Endometrial microvascular endothelial cells (primary cell): ENCODE measurements around the gene APOBEC3A. TPM values are rescaled to one million over a fixed set of nuclear protein-coding genes. Genes with fewer than 3 reads are reported as not detected.
"Not testable (repeated sequence)": the region's sequence is repeated elsewhere in the genome, so short reads cannot be mapped to it uniquely, and the experiment has no call there.

Experiments used
- in situ Hi-C: cut with HindIII; loops from 2 replicates; pipeline ENCODE4 v1.10.0; 2017; ENCODE audit warnings: low sequenced_read_pairs, low pct_unique_long_range_greater_than_20kb; ENCODE audit errors: inconsistent ontology term
- total RNA-seq: library from RNA; depleted of rRNA; stranded (reverse); fragments of >200 nt; gene quantifications from one replicate; pipeline ENCODE4 v1.2.3, GENCODE V29; 2015; ENCODE audit errors: inconsistent ontology term

APOBEC3A gene
- total RNA-seq, 1 donor from 2014 or later: not detected

GRCh38 chr22:38940811-38941384 is 16.5 kb upstream of the APOBEC3A start:
- in situ Hi-C loops: no loop called here

- in situ Hi-C loops: no loop called here
Measured at GRCh38 chr22:38941488-38941987, 15.9 kb upstream of the APOBEC3A start.

DNA sequence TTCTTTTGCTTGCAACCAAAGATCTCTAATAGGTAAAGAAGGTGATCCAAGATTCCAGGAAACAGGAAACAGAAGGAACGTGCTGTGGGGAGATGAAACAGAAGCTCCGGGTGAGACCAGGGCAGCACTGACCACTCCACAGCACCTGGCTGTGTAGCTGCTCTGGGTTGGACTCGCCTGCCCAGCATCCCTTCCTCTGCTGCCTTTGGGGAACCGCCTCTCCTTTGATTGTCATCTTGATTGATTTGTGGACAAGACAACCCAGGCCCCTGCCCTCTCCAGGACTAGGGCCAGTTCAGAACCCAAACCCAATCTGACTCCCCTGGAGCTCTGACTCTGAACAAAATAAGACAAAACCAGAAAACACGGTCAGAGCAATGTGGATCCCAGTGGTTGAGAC is 14.7 kb upstream of the APOBEC3A start:
- in situ Hi-C loops: no loop called here

DNA sequence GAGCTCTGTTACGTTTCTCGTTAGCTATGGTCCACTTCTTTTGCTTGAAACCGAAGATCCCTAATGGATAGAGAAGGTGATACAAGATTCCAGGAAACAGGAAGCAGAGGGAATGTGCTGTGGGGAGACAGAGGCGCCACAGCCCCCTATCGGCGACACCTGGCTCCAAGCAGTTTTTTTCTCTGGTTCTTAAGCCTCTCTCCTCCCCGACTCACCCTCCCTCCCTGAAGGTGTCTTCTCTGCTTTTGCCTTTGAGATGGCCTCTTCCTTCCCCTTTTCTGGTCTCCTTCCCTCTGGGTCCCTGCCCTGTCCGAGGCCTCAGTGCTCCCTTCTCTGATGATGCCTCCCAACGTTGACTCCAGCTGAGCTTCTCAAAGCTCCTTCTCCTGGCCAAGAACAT is 14.2 kb upstream of the APOBEC3A start:
- in situ Hi-C loops: no loop called here

- in situ Hi-C loops: no loop called here
Measured at GRCh38 chr22:38943882-38944281, 13.5 kb upstream of the APOBEC3A start.

DNA sequence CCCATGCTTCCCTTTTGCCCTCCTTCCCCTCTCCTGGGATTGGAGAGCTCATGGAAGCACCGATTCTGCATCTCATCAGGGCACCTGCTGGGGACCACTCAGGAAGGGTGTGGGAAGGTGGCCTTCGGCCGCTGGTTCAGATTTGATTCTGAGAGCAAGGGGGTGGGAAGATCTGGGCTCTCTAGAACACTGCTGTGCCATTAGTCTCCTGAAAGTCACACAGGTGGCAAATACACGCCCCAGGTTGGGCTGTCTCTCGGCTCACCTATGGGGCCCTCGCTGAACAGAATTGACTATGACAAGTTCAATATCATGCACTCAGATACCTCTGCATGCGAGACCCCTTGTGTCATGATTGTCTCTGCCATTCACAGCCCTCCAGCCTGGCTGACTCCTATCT is 12.8 kb upstream of the APOBEC3A start:
- in situ Hi-C loops: no loop called here

DNA sequence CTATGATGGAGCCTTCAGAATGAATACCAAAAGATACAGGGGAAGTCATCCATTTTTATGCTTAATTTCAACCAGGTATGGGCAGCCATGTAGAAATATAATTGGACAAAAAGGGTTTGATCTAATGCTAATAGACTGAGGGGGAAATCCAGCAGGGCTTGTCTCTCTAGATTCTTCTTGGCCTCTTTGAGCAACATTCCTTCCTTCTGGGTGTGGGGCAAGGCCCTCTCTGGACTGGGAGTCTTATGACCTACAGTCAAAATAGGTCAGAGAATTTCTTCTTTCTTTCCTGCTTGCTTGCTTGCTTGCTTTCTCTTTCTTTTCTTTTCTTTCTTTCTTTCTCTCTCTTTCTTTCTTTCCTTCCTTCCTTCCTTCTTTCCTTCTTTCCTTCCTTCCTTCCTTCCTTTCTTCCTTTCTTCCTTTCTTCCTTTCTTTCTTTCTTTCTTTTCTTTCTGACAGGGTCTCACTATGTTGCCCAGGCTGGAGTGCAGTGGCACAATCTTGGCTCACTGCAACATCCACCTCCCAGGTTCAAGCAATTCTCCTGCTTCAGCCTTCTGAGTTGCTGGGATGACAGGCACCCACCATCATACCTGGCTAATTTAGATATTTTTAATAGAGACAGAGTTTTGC is 11.6 kb upstream of the APOBEC3A start:
- in situ Hi-C loops: not testable (repeated sequence)

DNA sequence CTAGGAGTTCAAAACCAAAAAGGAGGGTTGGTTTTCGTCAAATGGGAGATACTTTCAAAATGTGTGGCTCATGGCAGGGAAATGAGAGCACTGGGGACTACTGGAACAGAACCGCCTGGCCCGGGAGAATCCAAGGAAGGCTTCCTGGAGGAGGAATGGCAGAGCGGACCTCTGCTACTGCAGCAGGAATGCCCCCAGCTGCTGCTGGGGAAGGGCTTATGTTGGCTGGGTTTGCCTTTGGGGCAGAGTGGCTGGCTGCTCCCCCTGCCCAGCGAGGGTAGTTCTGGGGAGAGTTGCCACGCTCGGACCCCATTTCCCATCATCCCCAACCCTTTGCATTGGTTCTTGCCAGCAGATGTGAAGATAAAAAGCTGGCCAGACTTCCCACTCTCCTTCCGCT is 10.6 kb upstream of the APOBEC3A start:
- in situ Hi-C loops: no loop called here

DNA sequence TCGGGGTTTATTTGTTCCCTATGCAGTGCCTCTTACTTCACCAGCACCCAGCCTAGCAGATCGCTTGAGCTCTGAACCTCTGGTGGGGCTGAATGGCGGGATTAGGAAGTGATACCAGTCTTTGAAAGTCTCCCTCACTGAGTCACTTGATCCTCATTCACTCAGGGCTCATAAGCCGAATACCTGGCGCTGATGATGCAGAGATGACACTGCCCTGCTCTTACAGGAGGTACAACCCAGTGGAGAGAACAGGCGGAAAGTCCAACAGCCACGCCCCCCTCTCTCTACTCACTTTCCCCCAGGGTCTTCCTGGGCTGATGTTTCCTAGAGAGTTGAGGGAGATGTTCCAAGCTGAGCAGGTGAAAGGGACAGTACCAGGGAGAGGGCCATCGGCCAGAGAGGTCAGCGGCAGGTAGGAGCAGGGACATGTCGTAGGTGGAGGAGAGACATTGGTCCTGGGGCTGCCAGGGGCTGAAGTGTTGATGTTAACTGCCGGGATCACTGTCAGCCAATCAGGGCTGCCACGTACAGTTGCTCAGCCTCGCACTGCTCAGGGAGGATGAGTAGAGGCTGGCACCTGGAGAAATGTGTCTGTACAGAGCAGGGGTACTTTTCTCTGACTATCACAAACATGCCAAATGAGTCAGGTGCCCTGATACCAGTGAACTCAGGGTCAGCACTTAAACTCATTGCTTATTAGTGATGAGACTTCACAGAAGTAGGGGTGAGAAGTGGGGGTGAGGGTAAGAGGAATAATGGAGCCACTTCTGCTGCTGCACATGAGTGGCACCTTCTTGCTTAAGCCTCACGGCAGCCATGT is 9.9 kb upstream of the APOBEC3A start:
- in situ Hi-C loops: no loop called here

DNA sequence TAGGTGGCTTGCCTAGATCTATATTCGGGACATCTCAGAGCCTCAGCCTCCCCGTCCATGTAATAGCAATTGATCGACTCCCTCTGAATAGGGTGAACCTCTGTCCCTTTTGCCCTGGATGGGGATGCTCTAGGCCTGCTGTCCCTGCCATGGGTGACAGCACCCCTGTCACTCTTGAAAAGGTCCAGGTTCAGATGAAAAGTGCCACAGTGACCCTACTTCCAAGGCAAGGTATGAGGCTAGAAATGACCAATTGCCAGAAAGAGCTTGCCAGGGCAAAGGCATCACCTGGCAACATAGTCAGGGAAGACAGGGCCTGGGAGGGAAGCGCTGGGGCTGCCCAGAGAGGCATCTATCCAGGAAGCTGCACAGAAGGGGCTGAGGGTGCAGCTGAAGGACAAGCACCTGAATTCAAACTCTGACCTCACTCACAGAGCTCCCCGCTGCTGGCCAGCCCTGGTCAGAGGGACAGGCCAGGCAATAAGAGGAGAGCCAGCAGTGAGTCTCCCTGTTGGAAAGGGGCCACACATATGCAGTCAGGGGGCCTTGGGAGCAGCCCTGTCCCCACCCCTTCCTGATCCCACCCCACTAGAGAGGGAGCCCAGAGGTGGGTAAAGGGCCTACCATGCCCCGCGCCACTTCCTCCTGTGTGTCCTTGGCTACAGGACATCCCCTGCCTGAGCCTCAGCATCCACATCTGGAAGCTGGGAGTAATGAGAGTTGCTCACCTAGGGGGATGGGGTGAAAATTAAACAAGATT is 9.0 kb upstream of the APOBEC3A start:
- in situ Hi-C loops: no loop called here

GRCh38 chr22:38949889-38950405 is 7.5 kb upstream of the APOBEC3A start:
- in situ Hi-C loops: no loop called here

DNA sequence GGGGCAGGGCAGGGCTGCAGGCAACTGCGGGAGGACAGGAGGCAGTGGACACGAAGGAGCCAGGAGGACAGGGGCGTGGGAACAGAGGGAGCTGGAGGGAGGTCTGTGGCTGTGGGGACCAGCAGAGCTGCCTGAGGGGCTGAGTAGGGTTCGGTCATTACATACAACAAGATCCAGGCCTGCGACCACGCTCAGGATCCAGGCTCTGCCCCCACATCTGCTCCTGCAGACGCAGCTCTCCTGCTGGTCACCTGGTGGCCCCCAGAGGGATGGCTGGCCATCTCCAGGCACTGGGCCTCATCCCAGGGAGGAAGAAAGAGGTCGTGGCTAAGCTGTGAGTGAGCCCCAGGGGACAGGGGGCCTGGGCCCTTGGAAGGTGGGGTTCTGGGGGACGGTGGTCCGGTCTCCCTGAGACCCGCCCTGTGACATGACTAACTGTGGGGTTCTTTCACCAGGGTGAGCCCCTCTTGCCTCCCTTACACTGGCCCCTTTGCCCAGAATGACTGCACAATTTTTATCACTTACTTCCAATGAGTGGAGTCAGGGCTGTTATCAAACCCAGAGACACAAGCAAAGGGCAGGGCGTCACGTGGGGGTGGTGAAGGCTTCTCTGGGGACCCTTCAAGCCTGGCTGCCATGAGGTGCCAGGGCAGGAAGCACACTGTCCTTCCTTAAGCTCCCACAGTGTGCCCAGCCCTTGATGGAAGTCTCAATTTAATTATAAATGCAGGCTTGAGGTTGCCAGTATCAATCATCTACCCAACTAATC is 6.7 kb upstream of the APOBEC3A start:
- in situ Hi-C loops: no loop called here

GRCh38 chr22:38951734-38952133 is 5.7 kb upstream of the APOBEC3A start:
- in situ Hi-C loops: no loop called here

GRCh38 chr22:38952281-38952993 is 5.0 kb upstream of the APOBEC3A start:
- in situ Hi-C loops: no loop called here

GRCh38 chr22:38953091-38953490 is 4.3 kb upstream of the APOBEC3A start:
- in situ Hi-C loops: no loop called here

GRCh38 chr22:38953577-38954413 is 3.6 kb upstream of the APOBEC3A start:
- in situ Hi-C loops: no loop called here

DNA sequence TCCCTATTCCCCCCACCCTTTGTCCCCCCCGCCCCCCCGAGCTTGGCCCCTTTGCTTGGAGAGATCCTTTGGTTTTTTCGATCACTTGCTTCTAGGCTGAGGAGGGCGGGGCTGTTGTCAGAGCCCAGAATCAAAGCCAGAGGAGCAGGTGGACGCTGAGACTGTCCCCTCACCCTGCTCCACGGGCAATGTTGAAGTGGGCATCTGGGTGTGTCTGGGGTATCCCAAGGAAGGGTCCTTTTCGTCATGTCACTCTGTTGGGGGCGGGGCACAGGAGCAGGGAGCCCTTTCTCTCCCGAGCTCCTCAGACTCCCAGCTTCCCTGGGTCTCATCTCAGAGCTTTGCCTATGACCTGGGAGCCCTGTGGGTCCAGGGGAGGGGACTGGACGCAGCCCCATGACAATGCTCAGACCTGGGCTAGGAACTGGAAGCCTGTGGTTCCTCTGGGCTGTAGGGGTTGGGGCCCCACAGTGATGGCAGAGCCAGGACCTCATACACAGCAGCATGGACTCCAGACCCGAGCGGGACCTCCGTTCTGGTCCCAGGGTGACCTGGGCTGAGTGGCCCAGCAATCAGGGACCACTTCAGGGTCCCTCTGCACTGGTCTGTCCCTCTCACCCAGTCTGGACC is 2.9 kb upstream of the APOBEC3A start:
- in situ Hi-C loops: no loop called here
